Activated CD8-positive, alpha-beta memory T cell treated with anti-CD3 and anti-CD28 coated beads for 1 hour (primary cell): ENCODE results near the gene MYH10.

Experiments used
- DNase-seq, 2 donors: peaks; one replicate each; pipeline ENCODE4 v3.0.0-alpha.2; 2020; ENCODE audit warnings: low read depth in 1 of 2; ENCODE audit errors: extremely low read depth in 1 of 2

Gene MYH10

DNA sequence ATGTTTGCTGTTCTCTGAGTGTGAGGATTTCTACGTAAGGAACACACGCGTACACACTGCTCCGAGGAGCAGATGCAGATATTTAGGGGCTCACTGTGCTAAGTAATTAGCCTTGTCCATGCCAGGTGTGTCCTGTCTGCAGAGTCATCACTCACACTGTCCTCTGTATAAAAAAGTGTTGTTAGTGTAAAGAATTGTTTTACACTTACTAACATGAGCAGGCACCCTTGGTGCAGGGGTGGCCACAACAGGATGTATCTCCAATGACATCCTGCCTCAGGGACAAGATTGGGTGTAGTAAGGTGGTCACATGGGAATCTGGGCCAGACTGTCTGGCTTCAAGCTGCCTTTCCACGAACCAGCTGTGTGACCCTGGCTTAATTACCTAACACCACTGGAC, 130.9 kb downstream of the MYH10 start:
- no peak for DNase-seq

DNA sequence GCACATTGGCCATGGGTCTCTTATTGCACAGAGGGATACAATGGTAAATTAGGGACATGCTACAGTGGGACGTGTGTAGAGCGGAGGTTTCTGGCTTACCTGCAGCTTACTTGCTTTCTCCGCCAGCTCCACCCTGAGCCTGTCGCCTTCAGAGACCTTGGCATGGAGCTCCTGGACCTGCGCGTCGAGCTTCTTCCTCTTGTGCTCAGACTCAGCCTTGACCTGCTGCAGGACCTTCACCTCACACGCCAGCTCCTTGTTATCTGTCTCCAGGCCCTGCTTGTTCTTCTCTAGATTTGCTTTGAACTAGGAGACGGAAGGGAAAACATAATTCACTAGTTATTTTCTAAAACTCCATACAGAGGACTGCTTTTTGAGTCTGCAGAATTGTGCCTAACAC, 131.4 kb downstream of the MYH10 start:
- no peak for DNase-seq

DNA sequence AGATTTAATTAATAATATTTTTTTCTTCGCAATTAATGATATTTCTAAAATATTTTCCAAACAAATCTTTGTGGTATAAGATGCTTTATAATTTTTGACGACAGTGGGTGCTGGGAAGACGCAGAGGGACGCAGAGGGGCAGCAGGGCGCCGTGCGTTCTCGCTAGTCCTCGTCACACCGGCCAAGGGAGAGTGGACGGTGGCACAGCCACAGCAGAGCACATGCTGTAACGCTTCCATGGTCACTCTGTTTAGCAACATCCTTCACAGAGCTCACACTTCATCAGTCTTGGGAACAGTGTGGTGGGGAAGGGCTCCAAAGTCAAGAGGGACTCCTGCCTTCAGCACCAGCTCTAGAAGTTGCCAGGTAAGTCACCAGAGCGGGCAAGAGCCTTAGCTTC, 134.4 kb downstream of the MYH10 start:
- DNase-seq = no peak

DNA sequence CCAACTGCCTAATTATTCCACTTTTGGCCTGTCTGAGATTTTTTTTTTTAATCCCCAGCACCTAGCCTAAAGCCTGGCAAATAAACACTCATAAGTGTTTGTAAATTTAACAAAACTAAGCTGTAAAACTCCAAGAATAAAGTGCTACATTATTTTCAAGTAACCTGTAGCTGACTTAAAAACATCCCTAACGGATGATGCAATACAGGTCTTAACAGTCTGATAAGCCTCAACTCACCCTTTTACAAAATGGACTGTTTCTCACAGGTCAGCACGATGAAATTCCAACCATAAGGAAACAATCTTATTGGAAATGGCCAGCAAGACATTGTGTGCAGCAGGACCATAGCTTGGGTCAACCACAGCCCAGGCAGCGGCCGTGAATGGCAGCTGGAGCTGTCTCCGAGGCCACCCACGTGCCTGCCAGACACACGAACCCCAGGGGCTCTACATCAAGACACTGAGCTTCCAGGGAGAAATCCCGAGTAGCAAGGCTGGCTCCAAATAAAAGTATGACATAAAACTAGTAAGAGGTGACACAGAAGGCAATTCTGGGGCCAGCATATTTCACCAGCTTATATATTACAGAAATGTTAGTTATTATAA, 135.9 kb downstream of the MYH10 start:
- DNase-seq = no peak

DNA sequence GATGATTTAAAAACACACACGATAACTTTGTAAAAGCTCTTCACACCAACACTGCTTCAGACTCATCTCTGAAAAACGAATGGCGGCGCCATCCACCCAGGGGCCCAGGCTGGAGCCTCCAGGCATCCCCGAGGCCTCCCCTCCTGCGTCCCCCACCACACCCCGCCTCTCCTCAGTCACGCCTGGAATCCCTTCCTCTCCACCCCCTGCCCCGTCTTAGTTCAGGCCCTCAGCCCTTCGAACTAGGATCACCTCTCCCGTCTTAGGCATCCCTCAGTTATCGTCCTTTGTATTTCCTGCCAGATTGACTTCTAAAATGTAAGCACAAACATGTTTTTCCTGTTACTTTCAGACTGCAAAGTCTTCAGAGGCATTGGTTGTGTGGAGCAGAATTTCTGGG, 136.5 kb downstream of the MYH10 start:
- no peak for DNase-seq

DNA sequence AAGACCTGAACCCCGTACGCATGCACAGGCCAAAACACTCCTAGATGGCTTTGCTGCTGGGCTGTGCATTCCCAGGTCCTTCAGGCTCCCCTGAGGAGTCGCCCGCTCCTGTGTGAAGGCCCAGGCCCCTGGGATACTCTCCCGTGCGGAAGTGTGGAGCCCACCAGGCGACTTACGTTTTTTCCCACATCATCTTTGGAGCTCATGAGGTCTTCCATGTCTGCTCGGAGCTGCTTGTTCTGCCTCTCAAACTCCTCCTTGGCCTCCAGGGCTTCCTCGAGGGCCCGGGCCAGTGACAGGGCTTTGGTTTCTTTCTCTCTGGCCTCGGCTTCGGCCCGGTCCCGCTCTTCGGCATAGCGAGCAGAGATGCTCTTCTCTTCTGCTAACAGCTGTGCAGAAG, 138.4 kb downstream of the MYH10 start:
- DNase-seq = no peak

DNA sequence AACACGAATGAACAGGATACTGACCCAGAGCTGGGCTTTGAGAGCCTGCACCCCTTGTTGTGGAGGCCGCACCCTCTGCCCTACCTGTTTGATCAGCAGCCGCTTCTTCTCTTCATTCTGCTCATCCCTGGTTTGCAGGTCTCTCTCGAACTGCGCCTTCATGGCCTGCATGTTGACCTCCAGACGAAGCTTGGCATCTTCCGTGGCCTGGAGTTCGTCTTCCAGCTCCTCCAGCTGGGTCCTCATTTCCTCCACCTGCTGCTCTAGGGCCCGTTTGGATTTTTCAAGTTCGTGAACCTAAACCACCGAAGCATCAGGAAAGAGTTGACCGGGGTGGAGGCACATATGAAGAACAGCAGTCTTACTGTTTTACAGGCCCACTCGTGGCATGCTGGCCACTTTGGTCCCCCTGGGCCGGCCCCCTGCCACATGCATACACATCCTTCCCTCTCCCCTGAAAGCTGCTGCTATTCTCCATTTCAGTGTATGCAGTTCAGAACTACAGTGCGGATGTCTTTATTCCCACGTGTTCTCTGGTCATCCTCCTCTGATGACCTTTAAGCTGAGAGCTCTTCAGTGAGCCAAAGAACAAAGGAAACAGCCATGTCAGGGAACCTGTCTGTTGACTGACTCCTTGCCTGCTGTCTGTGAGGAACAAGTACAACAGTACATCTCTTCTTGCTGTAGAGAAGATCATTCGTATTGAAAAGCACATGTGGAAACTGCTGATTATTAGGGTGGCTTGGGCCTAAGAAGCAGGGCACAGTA, 140.1 kb downstream of the MYH10 start:
- DNase-seq = no peak

DNA sequence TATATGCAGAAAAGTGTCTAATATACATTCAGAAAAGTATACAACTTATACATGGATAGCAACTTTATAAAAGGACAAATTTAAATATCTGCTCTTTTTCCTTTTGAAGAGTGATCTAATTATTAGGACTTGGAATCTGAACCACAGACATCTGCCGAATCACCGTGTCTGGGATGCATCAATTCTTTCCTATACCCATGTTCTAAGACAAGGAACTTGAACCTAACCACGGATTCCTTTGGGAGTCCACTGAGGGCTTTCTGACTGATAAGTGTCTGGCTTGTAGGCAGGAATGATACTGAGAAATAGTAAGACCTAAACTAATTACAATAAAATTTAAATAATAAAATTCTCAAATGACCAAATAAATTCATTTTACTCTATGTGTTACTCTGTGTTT, 140.7 kb downstream of the MYH10 start:
- DNase-seq = no peak

DNA sequence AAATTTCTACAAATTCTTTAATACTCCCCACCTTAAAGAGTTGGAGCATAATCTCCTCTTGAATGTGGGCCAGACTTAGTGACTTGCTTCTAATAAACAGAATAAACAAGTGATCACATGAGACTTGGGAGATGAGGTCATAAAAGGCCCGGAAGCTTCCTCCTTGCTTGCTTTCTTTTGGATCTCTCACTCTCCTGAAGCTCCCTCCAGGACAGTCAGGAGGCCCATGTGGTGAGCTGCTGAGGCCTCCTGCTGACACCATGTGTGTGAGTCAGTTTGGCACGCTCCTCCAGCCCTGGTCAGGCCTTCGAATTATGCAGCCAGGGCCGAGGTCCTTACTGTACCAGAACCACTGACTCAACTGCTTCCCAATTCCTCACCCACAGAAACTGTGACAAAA, 141.6 kb downstream of the MYH10 start:
- no peak for DNase-seq

DNA sequence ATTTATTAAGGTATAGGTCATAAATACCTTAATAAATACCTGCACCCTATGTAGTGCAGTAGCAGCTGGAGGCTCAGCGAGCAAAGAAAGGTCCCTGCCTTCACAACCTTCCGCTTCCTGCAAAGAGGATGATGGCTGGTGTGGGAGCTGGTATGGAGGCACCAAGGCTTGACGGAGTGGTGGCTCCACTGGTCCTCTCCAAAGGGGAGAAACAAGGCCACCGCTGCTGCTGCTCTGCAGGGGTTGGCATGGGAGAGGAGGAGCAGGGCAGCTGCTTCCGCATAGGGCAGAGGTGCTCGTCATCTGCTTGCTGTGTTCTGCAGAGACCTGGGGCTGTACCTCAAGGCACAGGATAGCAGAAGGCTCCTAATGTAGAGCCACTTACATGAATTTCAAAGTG, 142.0 kb downstream of the MYH10 start:
- no peak for DNase-seq

DNA sequence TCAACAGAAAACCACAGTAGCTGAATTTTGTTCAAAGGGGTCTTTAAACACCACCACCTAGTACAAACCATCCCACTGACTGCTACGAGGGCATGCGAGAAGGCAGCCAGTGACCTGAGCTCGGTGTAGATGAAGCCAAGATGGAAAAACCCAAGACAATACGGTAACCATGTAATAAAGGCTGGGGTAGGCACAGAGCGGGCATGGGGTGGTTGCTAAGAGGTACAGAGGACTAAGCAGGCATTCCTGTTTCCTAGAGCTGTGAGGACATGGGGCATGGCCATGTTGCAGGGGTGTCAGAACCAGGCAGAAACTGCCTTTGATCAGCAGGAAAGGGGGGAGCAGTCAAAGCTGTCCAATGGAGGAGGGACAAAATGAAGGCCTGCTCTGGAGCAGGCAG, 142.8 kb downstream of the MYH10 start:
- no peak for DNase-seq

DNA sequence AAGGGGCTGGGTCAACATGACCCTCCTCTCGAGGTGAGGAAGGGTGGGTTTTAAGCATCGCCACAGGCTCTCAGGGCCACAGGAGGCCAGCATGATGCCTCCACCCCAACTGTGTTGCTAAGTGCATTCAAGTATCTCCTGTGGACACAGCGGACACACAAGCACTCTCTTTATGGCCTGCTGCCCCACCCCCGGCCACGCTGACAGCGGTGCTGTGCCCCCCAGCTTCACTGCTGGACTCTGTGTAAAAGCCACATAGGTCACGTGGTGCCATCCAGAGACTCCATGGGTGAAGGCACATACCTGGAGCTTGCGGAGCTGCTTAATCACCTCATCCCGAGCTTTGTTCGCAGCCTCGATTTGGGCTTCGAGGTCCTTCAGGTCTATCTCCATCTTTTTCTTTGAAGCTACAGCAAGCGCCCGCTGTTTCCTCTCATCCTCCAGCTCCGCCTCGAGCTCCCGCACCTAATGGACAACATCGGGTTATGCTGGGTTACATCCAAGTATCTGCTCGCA, 143.3 kb downstream of the MYH10 start:
- no peak for DNase-seq

DNA sequence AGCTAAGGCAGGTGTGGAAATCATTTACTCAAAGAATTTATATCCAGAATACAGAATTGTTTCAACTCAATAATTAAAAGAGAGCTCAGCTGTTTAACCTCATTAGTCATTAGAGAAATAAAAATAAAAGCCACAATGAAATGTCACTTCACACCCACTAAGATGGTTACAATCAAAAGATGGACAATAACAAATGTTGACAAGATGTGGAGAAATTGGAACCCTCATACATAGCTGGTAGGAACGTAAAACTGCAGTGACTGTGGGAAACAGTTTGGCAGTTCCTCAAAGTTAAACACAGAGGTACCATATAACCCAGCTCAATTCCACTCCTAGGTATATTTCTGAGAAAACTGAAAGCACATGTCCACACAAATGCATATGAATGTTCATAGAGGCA, 145.0 kb downstream of the MYH10 start:
- DNase-seq = no peak

DNA sequence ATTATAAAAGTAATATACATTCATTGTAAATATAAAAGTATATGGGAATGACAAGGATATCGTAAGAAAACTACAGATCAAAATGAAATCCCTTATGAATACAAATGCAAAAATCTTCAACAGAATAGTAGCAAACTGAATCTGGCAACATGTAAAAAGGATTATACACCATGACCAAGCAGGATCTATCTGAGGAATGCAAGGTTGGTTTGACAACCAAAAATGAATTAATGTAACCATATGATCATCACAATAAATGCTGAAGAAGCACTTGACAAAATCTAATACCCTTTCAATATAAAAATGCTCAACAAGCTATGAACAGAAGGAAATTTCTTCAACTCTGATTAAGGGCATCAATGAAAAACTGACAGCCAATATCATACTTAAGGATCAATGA, 146.1 kb downstream of the MYH10 start:
- no peak for DNase-seq

DNA sequence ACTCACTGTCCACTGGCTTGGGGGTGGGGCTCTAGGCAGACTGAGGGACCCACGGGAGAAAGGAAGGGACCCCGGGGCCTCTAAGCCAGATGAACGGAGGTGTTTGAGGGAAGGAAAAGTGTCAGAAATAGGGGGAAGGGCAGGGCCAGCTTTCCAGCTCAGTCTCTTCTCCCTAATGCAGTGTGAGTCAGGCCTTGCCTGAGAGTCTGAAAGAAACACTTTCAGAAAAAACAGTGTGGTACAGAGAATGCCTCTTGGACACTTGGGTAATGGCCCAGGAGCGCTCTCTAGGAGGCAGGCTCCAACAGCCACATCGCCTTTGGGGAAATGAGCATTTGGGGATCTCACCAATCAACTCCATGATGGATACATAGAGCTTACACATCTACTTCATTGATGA, 148.0 kb downstream of the MYH10 start:
- no peak for DNase-seq

DNA sequence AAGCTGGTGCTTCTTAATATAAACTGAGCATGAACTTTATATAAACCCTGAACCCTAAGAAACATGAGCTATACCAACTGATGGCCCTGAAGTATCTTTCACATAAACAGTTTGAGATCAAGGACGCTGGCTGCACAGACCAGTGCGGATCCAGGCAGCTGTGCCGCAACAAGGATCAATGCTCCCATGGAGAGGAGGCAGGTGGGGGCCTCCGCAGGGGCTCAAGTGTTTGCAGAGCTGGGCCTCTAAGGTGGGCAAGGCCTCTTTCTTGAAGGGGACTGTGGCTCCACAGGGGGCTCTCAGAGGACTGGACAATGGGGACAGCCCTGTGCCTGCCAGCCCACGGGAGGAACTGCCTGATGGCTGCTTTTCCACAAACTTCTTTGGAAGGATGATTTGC, 148.8 kb downstream of the MYH10 start:
- DNase-seq = no peak

DNA sequence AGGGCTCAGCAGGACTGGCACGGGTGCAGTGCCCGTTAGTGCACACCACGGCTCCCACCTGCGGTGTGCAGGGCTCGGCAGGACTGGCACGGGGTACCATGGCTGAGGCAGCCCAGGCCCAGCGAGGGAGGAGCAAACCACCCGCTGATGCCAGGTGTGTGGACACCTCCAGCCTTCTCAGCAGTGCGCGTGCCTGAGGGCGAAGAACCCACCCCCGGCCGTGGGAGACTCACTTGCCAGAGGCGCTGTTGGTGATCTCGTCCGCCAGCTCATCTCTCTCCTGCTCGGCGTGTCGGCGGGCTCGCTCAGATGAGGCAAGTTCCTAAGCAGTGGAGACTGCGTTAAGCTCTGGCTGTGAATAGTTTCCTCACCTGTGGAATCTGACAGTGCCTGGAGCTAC, 149.4 kb downstream of the MYH10 start:
- DNase-seq = no peak

DNA sequence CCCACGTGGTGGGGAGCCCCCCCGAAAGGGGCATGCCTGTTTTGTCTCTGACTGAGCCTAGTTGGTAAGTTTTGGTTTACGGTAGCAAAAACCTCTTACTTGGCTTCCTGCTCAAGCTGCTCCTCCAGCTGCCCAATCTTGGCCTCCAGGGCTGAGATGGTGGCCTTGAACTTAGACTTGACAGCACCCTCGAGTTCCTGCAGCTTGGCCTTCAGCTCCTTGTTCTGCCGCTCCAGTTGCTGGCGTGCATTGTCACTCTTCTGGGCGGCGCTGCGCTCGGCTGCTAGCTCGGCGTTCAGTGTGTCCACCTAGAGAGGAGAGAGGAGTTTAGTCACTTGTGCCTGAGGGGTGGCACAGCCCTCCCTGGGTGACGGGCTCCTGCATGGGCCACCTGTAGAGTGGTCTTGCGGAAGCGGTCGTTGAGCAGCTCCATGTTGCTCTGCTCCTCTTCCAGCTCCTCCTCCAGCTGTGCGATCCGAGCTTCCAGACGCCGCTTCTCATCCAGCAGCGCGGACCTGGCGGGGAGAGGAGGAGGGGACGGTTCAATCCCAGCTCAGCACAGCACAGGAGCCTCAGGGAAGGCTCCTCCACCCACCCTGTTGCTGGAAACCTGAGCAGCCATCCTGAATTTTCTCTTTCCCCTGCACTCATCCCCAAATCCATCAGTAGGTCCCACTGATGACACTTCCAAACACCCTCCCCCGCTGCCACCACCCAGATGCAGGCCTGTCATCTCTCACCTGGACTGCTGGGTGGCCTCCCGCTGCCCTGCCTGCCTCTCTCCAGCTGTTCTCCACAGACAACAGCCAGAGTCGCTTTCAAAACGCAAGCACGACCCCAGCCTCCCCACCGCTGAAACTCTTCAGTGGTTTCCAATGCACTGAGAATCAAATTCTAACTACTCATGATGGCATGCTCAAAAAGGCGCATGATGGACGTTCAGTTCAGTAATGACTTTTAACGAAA, 150.2 kb downstream of the MYH10 start:
- no peak for DNase-seq

DNA sequence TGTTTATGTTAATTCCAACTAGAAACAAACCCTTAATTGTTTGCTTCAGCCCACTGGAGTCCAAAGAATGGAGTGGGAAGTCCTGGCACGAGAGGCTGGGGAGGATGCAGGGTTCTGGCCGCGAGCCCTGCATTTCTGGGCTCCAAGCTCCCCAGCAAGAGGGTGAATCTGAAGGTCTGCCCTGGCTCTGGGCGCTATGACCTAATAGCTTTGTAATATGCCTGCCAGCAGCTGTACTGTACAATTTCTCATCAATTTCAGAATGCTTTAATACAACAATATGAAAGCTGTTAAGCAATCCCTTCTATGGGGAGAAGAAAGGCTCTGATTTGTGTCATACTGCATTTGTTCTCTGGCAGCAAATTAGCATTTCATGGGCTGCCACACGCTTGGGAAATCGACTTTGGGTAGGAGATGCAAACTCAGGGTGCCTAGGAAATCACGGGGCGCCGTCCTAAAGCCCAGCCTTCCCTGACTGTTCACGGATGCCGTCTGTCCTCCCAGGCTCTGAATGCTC, 151.0 kb downstream of the MYH10 start:
- DNase-seq = no peak

DNA sequence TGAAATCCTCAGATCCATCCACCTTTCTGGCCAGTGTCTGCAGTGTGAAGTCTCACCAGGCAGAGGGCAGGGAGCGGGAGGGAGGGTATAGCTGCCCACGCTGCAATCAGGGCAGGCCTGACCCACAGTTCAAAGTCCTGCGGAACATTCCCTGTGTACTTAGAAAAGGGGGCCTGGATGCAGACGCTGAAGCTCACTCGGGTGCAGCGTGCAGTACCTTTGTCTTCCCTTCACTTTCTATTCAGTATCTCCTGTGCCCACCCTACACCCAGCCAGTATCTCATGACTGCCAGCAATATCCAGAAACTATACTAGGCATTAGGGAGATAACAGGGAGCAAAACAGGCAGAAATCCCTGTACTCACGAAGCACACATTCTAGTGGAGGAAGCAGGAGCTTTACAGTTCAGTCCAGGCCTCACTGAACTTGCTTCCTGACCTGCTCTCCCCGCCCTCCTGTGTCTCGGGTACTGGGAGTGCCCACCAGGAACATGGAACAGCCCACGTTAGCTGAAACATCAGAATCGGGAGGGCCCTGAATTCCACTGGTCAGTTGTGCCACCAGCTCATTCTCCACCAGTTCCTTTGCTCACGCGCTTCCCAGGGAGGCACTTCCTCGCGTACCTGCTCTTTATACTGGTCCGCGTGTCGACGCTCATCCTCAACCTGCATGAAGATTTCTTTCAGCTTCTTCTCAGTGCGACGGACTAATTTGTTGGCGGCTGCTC, 152.6 kb downstream of the MYH10 start:
- no peak for DNase-seq

DNA sequence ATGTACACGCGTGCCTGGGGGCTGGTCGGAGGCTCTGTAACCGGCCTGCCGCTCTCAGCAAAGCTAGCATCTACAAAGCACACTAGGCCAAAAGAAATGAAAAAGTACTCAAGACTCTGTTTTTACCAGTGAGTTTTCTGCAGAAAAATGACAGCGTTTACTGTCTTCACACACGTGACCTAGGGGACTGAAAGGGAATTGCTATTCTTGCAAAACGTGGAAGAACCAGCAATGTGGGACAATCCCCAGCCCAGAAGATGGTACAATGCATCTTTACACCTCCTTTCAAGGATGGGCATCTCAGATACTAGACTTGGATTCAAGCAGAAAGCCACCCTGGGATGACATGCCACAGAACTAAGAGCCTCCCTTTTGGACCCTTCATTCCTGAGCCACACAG, 153.4 kb downstream of the MYH10 start:
- no peak for DNase-seq
